ENCODE results near the gene CCDC102B. TPM values are rescaled to one million over a fixed set of nuclear protein-coding genes. Genes with fewer than 3 reads are reported as not detected.
A peak's percentile ranks its signal among the peaks of the same experiment; 100 is the strongest.

Gene CCDC102B
- total and polyA plus RNA-seq, 3 donors from 2014 or later, result 13.3 to 25.1 (median 14.9) TPM

- H3K27me3 ChIP-seq, result no peaks in the 10 kb centered on the region
- no peaks in the 10 kb centered on the region for H3K9me3 ChIP-seq
- TF ChIP-seq POLR2A (IDR thresholded peaks at IDR 0.05), result no peak
- TF ChIP-seq CTCF (IDR thresholded peaks at IDR 0.05), result no peak
- DNase-seq, result no peak
- H3K4me1 ChIP-seq, result no peaks in the 10 kb centered on the region
- H3K36me3 ChIP-seq (ENCODE audit: low read depth, missing control alignments), result no peaks in the 10 kb centered on the region
- no peak overlapping the region for H3K4me3 ChIP-seq
- intact Hi-C loops (cut with DNase I; ENCODE audit: low total_unique reads), result no loop called here
- H3K27ac ChIP-seq, result no peak overlapping the region
Observed at GRCh38 chr18:68841301-68841700, 43.4 kb downstream of the CCDC102B start.

- H3K4me1 ChIP-seq, result no peaks in the 10 kb centered on the region
- intact Hi-C loops (cut with DNase I; ENCODE audit: low total_unique reads), result no loop called here
- no peaks in the 10 kb centered on the region for H3K27me3 ChIP-seq
- no peak for DNase-seq
- WGBS, 2 donors, result 89 to 92% methylated on average over 2 of the region's 2 CpGs
- TF ChIP-seq CTCF (IDR thresholded peaks at IDR 0.05) (no peak), POLR2A (IDR thresholded peaks at IDR 0.05) (no peak)
- H3K27ac ChIP-seq, result no peak overlapping the region
- H3K9me3 ChIP-seq, result no peaks in the 10 kb centered on the region
- H3K4me3 ChIP-seq, result no peak overlapping the region
- H3K36me3 ChIP-seq (ENCODE audit: low read depth, missing control alignments), result no peaks in the 10 kb centered on the region
Observed at GRCh38 chr18:68842951-68843350, 45.1 kb downstream of the CCDC102B start.

DNA sequence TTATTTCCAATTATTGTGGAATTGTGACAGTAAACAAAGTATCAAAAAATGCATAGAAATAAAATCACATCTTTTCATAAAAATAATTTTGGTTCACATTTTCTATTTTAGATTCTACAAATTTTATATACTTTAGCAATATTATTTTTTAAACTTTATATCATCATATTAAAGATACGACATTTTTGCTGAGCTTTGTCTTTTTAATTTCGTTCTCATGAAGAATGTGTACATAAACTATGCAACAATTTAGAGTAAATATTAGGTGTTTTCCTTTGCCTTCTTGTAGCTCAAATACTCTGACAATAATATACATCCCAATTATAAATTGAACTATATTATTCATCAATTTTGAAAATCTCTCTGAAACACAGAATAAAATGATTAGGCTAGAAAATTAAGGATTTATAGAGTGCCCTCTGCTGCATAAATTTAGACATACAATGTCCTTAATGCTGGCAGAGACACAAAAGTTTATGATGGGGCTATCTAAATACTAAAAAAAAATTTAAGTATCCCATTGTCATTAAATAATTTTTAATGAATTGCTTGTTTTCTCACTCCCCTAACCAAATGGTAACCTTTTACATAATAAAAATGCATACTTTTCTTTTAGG is 45.7 kb downstream of the CCDC102B start:
- Histone ChIP-seq H3K27ac (no peak overlapping the region), H3K36me3 (ENCODE audit: low read depth, missing control alignments) (no peaks in the 10 kb centered on the region), H3K4me1 (no peaks in the 10 kb centered on the region), H3K27me3 (no peaks in the 10 kb centered on the region), H3K4me3 (no peak overlapping the region), H3K9me3 (no peaks in the 10 kb centered on the region)
- no peak for DNase-seq
- TF ChIP-seq CTCF (IDR thresholded peaks at IDR 0.05), result no peak
- no peak for TF ChIP-seq POLR2A (IDR thresholded peaks at IDR 0.05)
- intact Hi-C loops (cut with DNase I; ENCODE audit: low total_unique reads), result no loop called here
- WGBS, 2 donors, result 72 to 96% methylated on average over 2 of the region's 2 CpGs

DNA sequence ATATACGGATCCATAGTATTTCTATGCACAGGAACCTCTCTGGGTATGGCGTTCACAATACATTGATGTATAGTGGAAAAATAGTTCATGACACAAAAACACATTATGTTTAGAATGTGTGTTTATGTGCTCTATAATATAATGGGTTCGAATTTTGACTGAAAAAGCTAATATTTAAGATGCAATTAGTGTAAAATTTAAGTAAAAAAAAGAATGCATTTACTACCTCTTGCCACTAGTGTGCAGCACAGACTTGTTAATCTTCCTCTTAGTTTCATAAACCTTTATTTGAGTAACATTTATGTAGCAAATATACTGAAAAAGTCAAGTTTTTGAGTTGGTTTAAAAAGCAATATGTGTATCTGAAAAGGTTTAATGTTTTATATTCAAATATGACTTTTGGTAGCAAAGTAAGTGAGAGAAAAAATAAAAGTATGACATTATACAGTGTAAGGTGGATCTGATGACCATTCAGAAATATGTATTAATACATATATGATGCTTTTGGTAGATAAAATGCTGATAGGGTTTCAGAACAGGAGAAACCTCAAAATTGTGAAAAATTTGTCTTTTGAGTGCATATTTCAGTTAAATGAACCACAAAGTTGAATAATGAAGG is 49.4 kb downstream of the CCDC102B start:
- Histone ChIP-seq H3K4me3 (no peak overlapping the region), H3K36me3 (ENCODE audit: low read depth, missing control alignments) (no peaks in the 10 kb centered on the region), H3K27ac (no peak overlapping the region), H3K9me3 (no peaks in the 10 kb centered on the region), H3K4me1 (no peaks in the 10 kb centered on the region), H3K27me3 (no peaks in the 10 kb centered on the region)
- WGBS, 2 donors, result 60 to 64% methylated on average over 3 of the region's 3 CpGs
- DNase-seq, result no peak
- peak; percentile 25 to 75 (median 28) for TF ChIP-seq CTCF (IDR thresholded peaks at IDR 0.05)
- no peak for TF ChIP-seq POLR2A (IDR thresholded peaks at IDR 0.05)
- intact Hi-C loops (cut with DNase I; ENCODE audit: low total_unique reads), result no loop called here

DNA sequence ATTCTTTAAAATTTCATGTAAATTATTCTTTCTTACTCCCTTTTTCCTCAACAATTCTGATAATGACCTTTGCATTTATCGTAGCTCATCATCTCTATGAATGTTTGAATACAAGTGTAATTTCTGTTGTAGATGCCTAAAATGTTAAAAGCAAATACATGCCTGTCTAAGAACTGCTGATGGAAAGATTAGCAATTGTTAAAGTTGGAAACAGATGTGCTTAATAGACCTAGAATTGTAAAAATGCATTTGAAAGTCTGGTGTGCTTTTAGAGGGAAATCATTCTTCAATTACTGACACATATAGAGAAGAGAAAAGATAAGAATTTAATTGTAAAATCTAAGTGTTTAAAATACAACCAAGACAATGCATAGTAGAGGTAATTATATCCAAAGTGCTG is 50.4 kb downstream of the CCDC102B start:
- H3K27me3 ChIP-seq, result no peaks in the 10 kb centered on the region
- intact Hi-C loops (cut with DNase I; ENCODE audit: low total_unique reads), result no loop called here
- WGBS, 2 donors, result 89 to 98% methylated on average over 1 of the region's 1 CpG
- no peaks in the 10 kb centered on the region for H3K9me3 ChIP-seq
- TF ChIP-seq POLR2A (IDR thresholded peaks at IDR 0.05) (no peak), CTCF (IDR thresholded peaks at IDR 0.05) (no peak)
- H3K36me3 ChIP-seq (ENCODE audit: low read depth, missing control alignments), result no peaks in the 10 kb centered on the region
- no peaks in the 10 kb centered on the region for H3K4me1 ChIP-seq
- H3K27ac ChIP-seq, result no peak overlapping the region
- no peak for DNase-seq
- H3K4me3 ChIP-seq, result no peak overlapping the region

Data from testis (tissue), 3 donors.